HT1080 (cell line): Measurements from ENCODE around the gene LSMEM2. TPM values are rescaled to one million over a fixed set of nuclear protein-coding genes. Genes with fewer than 3 reads are reported as not detected.
"Not testable (repeated sequence)": the region's sequence is repeated elsewhere in the genome, so short reads cannot be mapped to it uniquely, and the experiment has no call there.

Source experiments
- DNase-seq: peaks from one replicate; pipeline ENCODE4 v3.0.0-alpha.2; 2015; ENCODE audit warnings: low read depth
- polyA plus RNA-seq, 2 experiments: library from polyadenylated mRNA; depleted of rRNA; stranded (reverse); fragments of >200 nt; gene quantifications; 2 replicates each; pipeline ENCODE4 v1.2.3, GENCODE V29; 2015
- total RNA-seq: library from RNA; depleted of rRNA; stranded (reverse); fragments of >200 nt; shearing (Covaris generic); gene quantifications from 2 replicates; pipeline ENCODE4 v1.2.3, GENCODE V29; 2014; rRNA removed

Gene LSMEM2
- total RNA-seq: not detected in 2 replicates
- polyA plus RNA-seq (2015; cell fraction: cytosol; rRNA removed): not detected in 2 replicates
- polyA plus RNA-seq (2015; cell fraction: nucleus; rRNA removed): not detected in 2 replicates

DNA sequence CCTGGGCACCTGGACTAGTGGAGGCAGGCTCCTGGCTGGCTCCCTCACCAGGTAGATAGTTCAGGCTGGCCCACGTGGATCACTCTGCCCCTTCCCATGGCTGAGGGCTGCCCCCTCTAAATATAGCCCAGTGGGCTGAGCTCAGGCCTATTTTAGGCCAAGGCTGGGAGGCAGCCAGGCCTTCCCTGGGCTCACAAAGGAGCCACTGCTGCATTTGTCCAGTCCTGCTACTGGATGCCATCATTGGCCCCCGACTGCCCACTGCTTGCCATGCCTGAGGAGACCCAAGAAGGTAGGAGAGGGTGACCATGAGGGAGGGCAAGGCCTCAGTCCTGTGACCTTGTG, at the start of gene LSMEM2:
Gene LSMEM2, plus strand, starts transcription at position 208 of the 345 bp plus-strand sequence. Its CDS starts 27 bp downstream, at position 235.
- DNase-seq: no peak

DNA sequence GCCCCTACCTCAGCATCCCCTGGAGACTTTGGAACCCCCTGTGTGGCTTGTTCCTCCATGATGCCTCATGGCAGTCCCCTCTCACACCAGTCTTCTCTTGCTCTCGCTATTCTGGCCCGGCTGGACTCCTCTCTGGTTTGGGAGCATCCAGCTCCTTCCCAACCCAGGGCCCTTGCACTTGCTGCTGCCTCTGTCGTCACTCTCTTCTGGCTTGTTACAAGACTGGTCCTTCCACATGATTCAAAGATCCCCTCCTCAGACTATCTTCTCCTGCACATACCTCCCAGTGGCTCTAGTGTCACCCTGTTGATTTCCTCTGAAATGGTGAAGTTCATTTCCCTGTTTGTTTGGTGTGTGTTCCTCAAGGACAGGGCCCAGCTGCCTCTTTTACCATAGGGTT, 49.4 kb upstream of the LSMEM2 start:
- DNase-seq: no peak

DNA sequence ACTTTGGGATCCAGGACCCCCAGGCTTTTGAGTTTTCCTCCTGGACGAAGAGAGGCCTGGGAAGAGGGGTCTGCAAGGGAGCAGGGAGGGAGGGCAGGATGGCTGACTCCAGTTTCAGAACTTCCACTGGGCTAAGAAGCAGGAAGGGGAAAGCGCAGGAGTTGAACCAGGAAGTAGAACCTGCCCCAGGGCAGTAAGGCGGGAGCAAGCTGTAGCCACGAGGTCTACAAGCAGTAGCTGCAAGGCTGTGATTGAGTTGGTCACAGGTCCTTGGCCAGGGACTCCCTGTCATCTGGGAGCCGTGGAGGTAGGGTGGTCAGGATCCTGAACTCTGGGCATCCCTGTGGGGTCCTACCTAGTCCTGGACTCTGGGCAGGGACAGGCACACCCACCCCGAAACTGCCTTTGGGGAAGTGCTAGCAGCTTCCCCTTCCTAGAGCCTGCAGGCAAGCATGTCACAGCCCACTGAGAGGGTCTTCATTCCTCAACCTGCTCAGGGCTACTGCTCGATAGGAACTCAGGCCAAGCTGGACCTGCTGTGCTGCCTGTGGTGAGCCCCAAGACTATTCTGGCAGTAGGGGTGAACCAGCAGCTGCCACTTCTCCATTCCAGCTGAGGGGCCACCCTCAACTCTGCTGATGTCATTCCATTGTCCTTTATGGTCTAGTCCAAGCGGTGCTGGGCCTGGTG, 48.6 kb upstream of the LSMEM2 start:
- DNase-seq: no peak

DNA sequence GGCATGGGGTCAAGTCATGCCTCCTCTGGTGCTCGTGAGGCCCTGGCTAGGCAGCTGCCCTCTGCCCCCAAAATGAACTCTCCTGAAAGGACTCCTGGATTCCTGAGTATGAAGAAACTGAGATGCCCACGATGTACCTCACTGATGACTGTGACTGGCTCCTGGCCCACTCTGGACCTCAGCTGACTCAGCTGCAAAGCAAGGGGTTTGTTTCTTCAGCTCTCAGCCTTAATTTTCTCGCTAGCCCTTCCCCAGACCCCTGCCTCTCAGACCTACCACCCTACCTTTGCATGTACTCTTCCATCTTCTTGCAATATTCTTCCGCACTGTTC, 48.1 kb upstream of the LSMEM2 start:
- no peak for DNase-seq

DNA sequence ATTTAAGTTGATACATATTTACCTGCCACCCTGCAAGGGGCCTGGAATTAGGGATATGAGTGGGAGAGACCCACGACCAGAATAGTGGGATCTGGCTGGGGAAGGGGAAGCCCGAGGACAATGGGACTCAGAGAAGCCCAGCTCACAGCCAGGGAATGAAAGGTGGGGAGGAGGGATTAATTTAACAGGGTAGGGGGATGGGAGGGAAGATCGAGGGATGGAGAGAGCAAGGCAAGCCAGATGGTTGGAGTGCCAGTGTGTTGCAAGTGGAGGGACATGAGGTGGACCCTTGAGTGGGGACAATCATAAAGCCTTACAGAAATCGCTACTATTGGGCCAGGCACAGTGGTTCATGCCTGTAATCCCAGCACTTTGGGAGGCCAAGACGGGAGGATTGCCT, 47.3 kb upstream of the LSMEM2 start:
- no peak for DNase-seq

DNA sequence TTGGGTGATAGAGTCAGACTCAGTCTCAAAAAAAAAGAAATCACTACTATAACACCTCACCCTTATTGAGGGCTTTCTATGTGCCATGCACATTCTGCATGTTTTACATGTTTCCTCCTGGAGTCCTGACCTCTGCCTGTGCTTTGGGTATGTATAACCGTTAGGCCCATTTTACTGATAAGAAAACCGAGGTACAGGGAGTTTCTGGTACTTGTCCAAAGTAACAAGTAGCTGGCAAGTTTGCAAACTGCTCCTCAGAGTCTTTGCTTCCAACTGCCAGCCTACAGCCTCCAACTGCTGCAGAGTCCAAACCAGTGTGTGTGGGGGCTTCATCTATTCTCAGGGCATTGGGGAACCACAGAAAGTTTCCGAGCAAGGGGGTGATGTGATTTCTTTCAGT, 46.6 kb upstream of the LSMEM2 start:
- DNase-seq: no peak

DNA sequence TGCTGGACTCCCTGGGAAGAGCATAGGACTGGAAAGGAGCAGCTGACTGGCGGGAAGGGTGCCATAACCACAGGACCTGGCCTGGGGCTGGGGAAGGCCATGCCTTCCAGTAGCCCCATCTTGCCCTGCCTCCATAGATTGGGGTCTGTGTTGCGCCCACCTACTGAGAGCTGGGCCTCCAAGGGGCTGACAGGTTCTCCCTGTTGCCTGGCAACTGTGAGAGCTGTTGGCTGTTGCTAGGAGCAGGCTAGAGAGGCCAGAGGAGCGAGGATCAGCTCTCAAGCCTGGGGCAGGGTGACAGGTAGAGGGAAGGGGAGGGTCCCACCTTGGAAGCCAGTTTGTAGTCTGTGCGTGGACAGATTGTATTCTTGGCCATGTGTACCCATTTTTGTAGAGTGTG, 45.7 kb upstream of the LSMEM2 start:
- no peak for DNase-seq

DNA sequence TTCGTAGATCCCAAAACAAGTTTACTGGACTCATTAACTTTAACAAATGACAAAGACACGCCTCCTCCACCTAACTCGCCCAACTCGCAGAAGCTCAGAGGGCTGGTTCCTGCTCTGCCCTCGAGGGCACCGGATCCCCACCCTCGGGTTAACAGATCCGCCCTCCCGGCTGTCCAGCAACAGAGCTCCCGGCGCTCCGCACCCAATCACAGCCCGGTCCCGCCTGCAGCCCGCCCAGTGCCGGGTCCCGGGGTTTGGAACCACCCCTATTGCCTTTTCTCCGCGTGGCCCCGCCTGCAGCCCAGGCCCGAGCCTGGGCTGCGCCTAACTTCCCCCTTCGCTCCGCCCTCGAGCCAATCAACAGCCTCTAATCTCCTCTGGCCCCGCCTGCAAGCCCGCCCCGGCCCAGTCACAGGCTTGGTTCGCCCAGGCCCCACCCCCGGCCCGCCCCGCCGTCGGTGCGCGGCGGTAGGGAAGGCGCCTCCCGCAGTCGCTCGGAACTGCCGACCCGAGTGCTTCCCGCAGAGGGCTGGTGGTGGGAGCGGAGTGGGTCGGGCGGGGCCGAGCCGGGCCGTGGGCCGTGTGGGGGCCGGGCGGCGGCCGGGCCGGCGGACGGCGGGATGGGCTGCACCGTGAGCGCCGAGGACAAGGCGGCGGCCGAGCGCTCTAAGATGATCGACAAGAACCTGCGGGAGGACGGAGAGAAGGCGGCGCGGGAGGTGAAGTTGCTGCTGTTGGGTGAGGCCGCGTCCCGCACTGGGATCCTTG, 43.0 kb upstream of the LSMEM2 start, which contains the start of gene GNAI2:
Gene GNAI2, plus strand, starts transcription at position 489 of the 768 bp plus-strand sequence. Its CDS starts 132 bp downstream, at position 621.
- DNase-seq: peak; percentile 99

DNA sequence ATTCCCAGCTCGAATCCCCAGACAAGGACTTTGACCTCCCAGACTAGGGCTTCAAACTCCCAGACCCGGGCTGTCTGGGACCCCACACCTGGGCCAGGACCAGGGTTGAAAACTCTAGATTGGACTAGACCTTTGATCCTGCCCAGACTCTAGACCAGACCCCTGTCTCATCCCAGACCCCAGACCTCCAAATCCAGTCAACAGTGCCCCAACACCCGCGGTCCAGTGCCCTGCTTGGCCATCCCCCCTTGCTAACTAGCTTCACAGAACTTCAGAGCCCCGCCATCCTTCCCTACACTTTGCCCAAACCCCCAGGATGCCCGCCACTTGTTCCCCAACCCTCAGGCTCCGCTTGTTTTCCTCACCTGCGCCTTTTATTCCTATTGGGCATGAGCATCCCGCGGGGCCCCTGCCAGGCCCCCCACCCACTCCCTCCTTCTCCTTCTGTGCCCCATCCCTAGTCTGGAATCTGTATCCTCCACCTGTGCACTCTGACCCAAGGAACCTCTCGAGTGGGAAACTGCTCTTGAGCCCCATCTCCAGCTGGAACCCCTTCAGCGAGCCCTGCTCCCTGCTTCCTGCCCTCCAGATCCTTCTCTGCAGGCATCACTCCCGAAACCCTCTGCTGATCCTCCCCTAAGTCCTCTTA, 42.3 kb upstream of the LSMEM2 start:
- DNase-seq: no peak

DNA sequence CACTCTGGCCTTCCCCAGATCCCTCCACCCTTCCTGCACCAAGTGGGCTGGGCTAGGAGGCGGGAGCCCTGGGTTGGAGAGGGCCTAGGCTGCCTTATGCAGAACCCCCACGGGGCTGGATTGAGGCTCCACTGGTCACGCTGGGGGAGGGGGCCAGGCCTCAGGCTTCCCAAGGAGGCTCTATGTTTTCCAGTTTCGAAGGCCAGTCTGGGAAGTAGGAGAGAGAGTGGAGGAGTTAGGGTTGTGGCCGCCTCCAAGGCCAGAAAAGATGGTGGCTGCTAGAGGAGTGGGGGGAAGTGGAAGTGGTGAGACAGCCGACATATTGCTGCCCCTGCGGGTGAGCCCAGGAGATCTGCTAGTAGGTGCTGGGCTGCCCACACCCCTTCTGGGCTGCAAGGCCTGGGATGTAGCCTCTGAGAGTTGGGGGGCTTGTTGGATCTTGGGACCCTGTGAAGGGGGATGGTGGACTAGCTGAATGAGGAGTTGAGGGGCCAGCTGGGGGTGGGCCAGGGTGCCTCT, 41.7 kb upstream of the LSMEM2 start:
- no peak for DNase-seq

DNA sequence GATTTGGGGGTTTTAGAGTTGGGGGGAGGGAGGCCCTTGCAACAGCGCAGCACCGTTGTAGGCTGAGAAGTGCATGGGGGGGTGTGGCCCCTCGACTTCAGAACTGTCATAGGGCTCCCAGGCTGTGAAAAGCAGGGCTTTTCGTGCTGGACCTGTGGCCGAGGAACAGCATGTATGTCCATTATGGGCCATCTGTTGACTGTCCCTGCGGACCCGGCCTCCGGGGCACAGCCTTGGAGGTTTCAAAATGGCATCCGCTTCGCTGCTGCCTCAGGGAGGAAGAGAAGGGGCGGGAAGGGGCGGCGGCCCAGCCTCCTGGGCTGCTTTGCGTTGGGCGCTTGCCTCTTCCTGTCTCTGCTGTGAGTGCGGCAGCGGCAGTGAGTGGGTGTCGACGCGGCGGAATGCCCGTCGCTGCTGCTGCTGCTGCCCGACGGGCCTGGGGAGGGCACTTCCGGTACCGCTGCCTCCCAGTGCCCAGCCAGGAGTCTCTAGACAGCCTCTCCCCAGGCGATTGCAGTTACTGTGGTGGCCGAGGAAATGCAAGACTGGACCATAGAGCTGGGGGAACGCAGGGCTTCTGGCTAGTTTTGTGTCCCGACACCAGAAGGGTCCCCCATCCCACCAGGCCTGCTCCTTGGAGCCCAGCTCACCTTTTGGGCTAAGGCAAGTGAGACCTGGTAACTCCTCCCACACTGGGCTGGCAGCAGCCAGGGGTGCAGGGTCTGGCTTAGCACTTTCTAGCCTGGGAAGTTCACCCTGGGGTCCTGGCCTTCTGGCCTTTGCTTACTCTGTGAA, 40.9 kb upstream of the LSMEM2 start:
- DNase-seq: peak; percentile 92

DNA sequence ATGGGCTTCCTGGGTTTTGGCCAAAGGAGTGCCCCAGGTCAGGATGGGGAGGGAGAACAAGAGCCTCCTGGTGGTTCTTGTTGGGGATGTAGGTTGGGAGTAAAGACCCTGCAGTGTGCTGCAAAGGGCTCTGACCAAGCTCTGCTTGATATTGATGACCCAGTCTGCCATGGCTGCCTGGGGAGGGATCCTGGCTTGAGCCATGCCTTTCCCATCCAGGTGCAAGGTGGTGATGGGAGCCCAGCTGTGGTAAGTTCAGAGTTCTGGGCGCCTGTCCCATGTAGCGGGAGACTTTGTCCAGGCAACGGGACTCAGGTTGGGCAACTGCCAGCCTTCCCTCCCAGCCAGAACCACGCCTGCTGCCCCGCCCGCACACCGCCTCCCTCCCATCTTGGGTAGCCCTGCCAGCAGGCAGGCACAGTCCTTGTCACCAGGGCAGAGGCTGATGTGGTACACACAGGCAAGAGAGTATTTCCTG, 40.3 kb upstream of the LSMEM2 start:
- DNase-seq: no peak

DNA sequence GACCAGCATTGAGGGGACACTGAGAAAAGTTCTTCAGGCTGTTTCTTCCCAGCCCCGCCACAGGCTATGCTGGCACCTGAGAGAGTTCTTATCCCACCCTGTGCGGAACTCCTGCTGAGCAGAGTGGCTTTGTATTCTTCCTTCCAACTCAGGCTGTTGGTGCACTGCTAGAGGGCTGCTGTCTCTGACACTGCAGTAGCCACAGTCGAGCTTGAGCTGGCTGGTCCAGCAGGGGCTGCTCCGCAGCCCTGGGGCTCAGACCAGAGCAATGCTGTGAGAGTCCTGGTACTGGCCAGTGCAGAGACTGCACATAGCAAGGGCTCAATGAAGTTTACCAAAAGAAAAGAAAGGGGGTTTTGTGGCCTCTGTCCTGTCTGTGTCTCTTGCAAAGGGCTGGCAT, 39.2 kb upstream of the LSMEM2 start:
- DNase-seq: no peak

DNA sequence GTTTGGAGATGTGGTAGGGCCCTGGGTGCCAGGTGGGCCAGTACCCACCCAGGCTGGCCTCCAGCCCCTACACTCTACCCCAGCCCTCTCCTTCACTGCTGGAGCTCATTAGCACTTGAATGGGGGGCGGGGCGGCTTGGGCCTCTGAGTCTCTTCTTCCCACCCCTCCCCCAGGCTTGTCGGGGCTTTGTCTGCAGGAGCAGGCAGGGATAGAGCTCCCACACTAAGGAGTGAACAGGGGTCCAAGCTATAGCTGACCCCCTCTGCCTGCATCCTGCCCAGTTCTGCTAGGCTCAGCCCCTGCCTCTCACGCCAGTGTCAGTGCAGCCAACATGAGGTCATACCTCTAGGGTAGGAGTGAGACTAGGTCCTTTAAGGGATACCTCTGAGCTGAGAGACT, 37.7 kb upstream of the LSMEM2 start:
- no peak for DNase-seq

DNA sequence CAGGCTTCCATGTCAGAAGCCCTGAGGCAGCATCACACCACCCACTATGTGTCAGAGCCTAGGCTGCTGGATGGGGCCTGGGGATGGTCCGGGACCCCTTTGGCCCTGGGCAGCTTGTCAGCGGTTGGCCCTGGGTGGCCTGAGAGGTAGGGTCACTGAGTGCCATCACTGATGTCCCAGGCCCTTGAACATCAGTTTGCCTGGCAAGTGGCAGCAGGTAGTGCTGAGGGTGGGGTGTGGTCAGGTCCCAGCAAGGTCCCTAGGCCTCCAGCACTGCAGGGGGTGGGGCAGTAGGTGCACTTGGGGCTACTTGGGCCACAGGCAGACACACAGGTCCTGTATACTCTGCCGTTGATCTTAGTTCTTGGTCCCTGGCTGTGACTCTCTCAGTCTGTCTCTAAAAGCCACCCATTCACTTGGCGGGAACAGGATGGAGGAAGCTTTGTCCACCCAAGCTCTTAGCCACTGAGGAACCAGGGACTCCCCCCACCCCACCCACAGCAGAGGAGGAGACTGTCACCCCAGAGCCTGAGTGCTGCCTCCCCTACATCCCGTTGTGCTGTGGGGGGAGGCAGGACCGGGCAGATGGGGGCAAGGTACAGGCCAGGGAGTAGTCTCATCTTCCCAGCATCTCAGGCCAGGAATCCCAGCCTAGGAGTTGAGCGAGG, 37.0 kb upstream of the LSMEM2 start:
- DNase-seq: no peak

DNA sequence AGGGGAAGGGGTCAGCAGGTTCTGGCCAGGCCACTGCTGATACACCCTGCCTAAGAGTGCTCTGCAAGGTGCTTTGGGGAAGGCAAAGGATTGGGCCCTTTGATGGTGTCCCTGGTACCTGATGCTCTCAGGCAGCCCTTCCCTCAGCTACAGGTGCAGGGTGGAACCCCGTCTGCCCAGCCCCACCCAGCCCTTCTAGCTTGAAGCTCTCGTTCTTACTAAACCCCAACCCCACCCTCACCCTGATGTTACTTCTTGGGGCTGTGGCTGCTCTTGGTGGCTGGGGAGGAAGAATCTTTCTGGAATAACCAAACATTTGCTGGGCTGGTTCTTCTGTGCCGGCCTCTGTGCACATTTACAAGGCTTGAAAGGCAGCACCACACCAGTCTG, 36.5 kb upstream of the LSMEM2 start:
- no peak for DNase-seq

DNA sequence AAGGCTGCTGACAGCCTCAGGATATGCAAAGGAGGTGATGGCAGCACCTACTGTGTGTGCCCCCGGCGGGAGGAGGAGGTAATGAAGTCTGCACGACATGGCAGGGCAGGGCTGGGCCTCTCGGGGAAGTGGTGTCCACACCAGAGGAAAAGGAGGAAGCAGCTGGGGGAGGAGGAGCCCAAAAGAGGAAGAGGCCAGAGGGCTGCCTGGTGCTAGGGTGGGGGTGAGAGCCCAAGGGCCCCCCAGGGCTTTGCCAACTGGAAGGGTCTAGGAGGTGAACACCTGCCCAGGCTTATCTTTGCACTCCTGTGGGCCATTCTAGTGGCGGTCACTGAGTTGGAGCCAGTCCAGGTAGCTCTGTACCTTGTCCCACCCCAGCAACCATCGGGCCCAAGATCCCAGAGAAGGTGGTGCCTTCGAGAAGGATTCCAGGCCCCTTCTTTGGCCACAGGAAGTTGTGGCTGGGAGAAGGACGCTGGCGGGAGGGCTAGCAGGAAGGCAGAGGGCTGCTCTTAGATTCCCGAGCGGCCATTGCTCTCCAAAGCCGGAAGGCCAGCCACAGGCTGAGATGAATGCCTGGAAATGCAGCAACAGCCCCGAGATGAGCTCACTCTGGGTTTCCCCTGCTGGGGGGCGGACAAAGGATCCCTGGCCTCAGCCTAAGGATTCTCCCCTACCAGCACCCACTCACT, 35.9 kb upstream of the LSMEM2 start:
- peak; percentile 65 for DNase-seq

DNA sequence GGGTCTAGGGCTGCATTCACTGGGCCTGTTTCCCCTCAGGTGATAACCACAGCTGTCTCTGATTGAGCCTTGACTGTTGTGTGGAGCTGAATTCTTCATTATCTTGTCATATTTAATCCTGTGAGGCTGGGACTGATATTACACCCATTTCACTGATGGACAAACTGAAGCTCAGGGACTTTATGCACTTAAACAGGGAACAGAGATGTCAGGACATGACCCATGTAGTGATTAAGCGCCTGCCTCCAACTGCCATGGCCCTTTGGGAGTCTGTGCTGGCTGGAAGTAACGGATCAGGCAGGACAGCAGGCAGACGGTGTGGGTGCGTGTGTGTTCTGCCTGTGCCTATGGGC, 35.4 kb upstream of the LSMEM2 start:
- no peak for DNase-seq

DNA sequence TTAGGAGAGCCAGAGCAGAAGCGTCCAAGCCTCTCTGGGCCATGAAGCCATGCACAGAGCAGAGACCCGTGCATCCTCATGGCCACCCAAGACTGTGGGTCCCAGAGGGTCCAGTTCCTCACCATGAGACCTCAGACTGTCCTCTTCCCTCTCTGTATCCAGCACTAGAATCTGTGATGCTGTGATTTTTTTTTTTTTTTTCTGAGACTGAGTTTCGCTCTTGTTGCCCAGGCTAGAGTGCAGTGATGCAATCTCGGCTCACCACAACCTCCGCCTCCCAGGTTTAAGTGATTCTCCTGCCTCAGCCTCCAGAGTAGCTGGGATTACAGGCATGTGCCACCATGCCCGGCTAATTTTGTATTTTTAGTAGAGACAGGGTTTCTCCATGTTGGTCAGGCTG, 34.1 kb upstream of the LSMEM2 start:
- DNase-seq: not testable (repeated sequence)

DNA sequence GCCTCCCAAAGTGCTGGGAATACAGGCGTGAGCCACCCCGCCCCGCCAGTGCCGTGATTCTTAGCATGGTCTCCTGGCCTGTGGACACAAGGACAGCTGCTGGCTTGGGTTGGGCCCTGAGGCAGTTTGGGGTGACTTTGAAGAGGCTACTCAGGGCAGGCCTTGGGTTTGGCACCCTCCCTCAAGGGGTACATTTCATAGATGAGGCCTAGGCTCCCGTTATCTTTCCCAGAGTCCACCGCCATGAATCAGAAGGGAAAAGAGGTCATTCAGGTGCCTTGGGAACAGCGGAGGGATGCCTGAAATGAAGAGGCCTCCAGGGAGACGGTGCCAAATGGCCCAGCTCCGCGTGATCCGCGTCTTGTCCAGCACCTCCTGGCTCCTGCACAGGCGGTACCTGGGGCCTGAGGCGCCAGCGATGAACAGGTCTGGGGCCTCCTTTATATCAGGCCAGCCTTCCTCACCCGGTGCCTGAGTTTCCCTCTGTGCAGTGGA, 33.6 kb upstream of the LSMEM2 start:
- no peak for DNase-seq
